K562 (cell line): ENCODE data around the gene MFSD6L. TPM values are rescaled to one million over a fixed set of nuclear protein-coding genes. Genes with fewer than 3 reads are reported as not detected.

Source experiments
- CREB5 ChIP-seq: fragments of 250-450 bp; sonication (Bioruptor Pico); IDR thresholded peaks from 2 replicates; pipeline ENCODE4 v1.5.0; 2020; ENCODE audit warnings: mild to moderate bottlenecking
- ESRRA ChIP-seq: fragments of 450-650 bp; IDR thresholded peaks from 2 replicates; pipeline ENCODE4 v1.6.1; 2014; ENCODE audit warnings: low read depth, mild to moderate bottlenecking, moderate library complexity, borderline replicate concordance
- HNRNPLL ChIP-seq: fragments of 200-400 bp; formaldehyde crosslinking; IDR thresholded peaks from 2 replicates; pipeline ENCODE4 v1.6.1; 2017; ENCODE audit warnings: low read length, low read depth, mild to moderate bottlenecking; ENCODE audit not compliant: poor library complexity, severe bottlenecking
- KDM5B ChIP-seq: fragments of 200-600 bp; sonication (generic); IDR thresholded peaks from 2 replicates; pipeline ENCODE4 v1.6.1; 2012; ENCODE audit warnings: low read depth, mild to moderate bottlenecking, moderate library complexity, low read length, control low read depth, inconsistent platforms; ENCODE audit not compliant: insufficient replicate concordance
- MBD2 ChIP-seq: sonication (generic); IDR thresholded peaks from 2 replicates; pipeline ENCODE4 v1.6.1; 2016; ENCODE audit warnings: low read depth, borderline replicate concordance
- NCOR1 ChIP-seq: fragments of 450-650 bp; IDR thresholded peaks from 2 replicates; pipeline ENCODE4 v1.6.1; 2016; ENCODE audit warnings: mild to moderate bottlenecking, moderate library complexity
- PYGO2 ChIP-seq: fragments of 450-650 bp; IDR thresholded peaks from 2 replicates; pipeline ENCODE4 v1.6.1; 2016; ENCODE audit warnings: mild to moderate bottlenecking, missing genetic modification characterization, moderate library complexity, missing compliant biosample characterization
- RBM17 ChIP-seq: fragments of 200-400 bp; formaldehyde crosslinking; IDR thresholded peaks from 2 replicates; pipeline ENCODE4 v1.6.1; 2017; ENCODE audit warnings: low read depth, mild to moderate bottlenecking, low read length, borderline replicate concordance
- RHOXF2B ChIP-seq: fragments of 250-450 bp; sonication (Bioruptor Pico); conservative IDR thresholded peaks from 2 replicates; pipeline ENCODE4 v1.5.1; 2021
- SAFB2 ChIP-seq: fragments of 200-400 bp; formaldehyde crosslinking; IDR thresholded peaks from 2 replicates; pipeline ENCODE4 v1.6.1; 2018; ENCODE audit warnings: borderline replicate concordance, low read length, low read depth, moderate library complexity; ENCODE audit not compliant: severe bottlenecking
- SMC3 ChIP-seq: conservative IDR thresholded peaks from 2 replicates; pipeline ENCODE4 v1.6.1; 2011; ENCODE audit warnings: low read depth, low read length, improper control_type of control experiment; ENCODE audit not compliant: insufficient read depth
- SRSF7 ChIP-seq: fragments of 200-400 bp; formaldehyde crosslinking; optimal IDR thresholded peaks from 2 replicates; pipeline ENCODE3; 2017; ENCODE audit warnings: mild to moderate bottlenecking, low read depth, low read length
- STAG1 ChIP-seq: sonication (generic); formaldehyde crosslinking; IDR thresholded peaks from 2 replicates; pipeline ENCODE4 v1.5.0; 2020; ENCODE audit warnings: missing genetic modification reagents, borderline replicate concordance
- TOE1 ChIP-seq, 2 experiments: fragments of 450-650 bp in 1 of 2; sonication (generic) in 1 of 2; formaldehyde crosslinking in 1 of 2; IDR thresholded peaks; 2 replicates each; pipeline versions ENCODE4 v1.7.1 to v1.8.0; 2016 to 2022; ENCODE audit warnings: borderline replicate concordance in 2 of 2, mild to moderate bottlenecking in 2 of 2, antibody characterized with exemption in 1 of 2, inconsistent platforms in 1 of 2, low read depth in 1 of 2, missing genetic modification reagents in 1 of 2, moderate library complexity in 1 of 2
- ZFP36 ChIP-seq: fragments of 150-350 bp; IDR thresholded peaks from 2 replicates; pipeline ENCODE4 v1.6.1; 2018; ENCODE audit warnings: low read length, low read depth; ENCODE audit not compliant: partially characterized antibody
- ZKSCAN3 ChIP-seq: fragments of 250-450 bp; sonication (Bioruptor Pico); IDR thresholded peaks from 2 replicates; pipeline ENCODE4 v1.4.0; 2020
- ZNF347 ChIP-seq: fragments of 450-650 bp; formaldehyde crosslinking; IDR thresholded peaks from 2 replicates; pipeline ENCODE4 v1.4.0; 2020; ENCODE audit warnings: low read depth, mild to moderate bottlenecking, moderate library complexity
- ZNF398 ChIP-seq: fragments of 250-450 bp; sonication (Bioruptor Pico); IDR thresholded peaks from 2 replicates; pipeline ENCODE4 v1.8.0; 2021; ENCODE audit warnings: moderate library complexity, mild to moderate bottlenecking, inconsistent platforms
- ZNF518B ChIP-seq: fragments of 250-450 bp; sonication (Bioruptor Pico); IDR thresholded peaks from 2 replicates; pipeline ENCODE4 v1.5.0; 2021; ENCODE audit warnings: mild to moderate bottlenecking, moderate library complexity
- polyA plus RNA-seq, 8 experiments: library from polyadenylated mRNA; depleted of rRNA in 4 of 8; stranded (reverse) in 5 of 8; unstranded in 3 of 8; fragments of >200 nt; fragmentation: Nextera tagmentation in 2 of 8; fragmentation: Illumina TruSeq in 1 of 8; extraction: Ambion mirVana in 2 of 8; extraction: Trizol in 1 of 8; gene quantifications; 2 replicates each; pipeline versions ENCODE4 v1.2.1 to v1.2.3, GENCODE V29; 2011 to 2014; ENCODE audit warnings: inconsistent platforms in 1 of 8, missing spikeins in 1 of 8
- total RNA-seq, 7 experiments: library from RNA; depleted of rRNA in 6 of 7; stranded (reverse); fragments of >200 nt in 6 of 7; fragmentation: Illumina TruSeq in 2 of 7; extraction: Trizol in 2 of 7; gene quantifications; 2 replicates each; pipeline versions ENCODE4 v1.2.1 to v1.2.3, GENCODE V29; 2011 to 2021; ENCODE audit warnings: low replicate concordance in 1 of 7

The MFSD6L gene
- total and polyA plus RNA-seq, 9 of the 15 experiments (the other 6 are each of a cell fraction or from before 2014, with no cell fraction given) = not detected

- TF ChIP-seq ESRRA = no peak
- no peak for TF ChIP-seq CREB5
- no peak for TF ChIP-seq MBD2
- peak; percentile 60 for TF ChIP-seq SMC3
- TF ChIP-seq ZNF398 = no peak
- no peak for TF ChIP-seq PYGO2
- TF ChIP-seq ZNF518B (CRISPR knock-in tag) = no peak
- TF ChIP-seq NCOR1 = no peak
- no peak for TF ChIP-seq ZFP36
- no peak for TF ChIP-seq SAFB2
- TF ChIP-seq TOE1 (IDR thresholded peaks at IDR 0.05; ENCODE audit: borderline replicate concordance) = no peak
- TF ChIP-seq TOE1 (CRISPR knock-in tag; IDR thresholded peaks at IDR 0.05; ENCODE audit: borderline replicate concordance, low read depth) = no peak
- no peak for TF ChIP-seq ZNF347
- no peak for TF ChIP-seq KDM5B
- TF ChIP-seq SRSF7 = no peak
- no peak for TF ChIP-seq RBM17
- TF ChIP-seq RHOXF2B (CRISPR knock-in tag) = no peak
- TF ChIP-seq STAG1 (CRISPR knock-in tag) = peak; percentile 81
- no peak for TF ChIP-seq ZKSCAN3
- no peak for TF ChIP-seq HNRNPLL
Observed at GRCh38 chr17:8785547-8786413, 13.4 kb downstream of the MFSD6L start (continued).
